C4-2B (cell line): Measurements from ENCODE around the gene SRXN1.

Experiments
- ZFX ChIP-seq: fragments of 450-650 bp; IDR thresholded peaks from 2 replicates; pipeline ENCODE4 v1.6.1; 2017
- TF ChIP-seq, protein P1 (sequence below): fragments of 450-650 bp; conservative IDR thresholded peaks from 2 replicates; pipeline ENCODE4 v1.5.1; 2017; ENCODE audit warnings: mild to moderate bottlenecking

- TF ChIP-seq, protein P1, sequence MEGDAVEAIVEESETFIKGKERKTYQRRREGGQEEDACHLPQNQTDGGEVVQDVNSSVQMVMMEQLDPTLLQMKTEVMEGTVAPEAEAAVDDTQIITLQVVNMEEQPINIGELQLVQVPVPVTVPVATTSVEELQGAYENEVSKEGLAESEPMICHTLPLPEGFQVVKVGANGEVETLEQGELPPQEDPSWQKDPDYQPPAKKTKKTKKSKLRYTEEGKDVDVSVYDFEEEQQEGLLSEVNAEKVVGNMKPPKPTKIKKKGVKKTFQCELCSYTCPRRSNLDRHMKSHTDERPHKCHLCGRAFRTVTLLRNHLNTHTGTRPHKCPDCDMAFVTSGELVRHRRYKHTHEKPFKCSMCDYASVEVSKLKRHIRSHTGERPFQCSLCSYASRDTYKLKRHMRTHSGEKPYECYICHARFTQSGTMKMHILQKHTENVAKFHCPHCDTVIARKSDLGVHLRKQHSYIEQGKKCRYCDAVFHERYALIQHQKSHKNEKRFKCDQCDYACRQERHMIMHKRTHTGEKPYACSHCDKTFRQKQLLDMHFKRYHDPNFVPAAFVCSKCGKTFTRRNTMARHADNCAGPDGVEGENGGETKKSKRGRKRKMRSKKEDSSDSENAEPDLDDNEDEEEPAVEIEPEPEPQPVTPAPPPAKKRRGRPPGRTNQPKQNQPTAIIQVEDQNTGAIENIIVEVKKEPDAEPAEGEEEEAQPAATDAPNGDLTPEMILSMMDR: no peak
- TF ChIP-seq ZFX: no peak
Observed at GRCh38 chr20:622161-622560, 30.8 kb downstream of the SRXN1 start.
